WERI-Rb-1 (cell line): ENCODE data around the gene PDLIM1.

Experiments used
- DNase-seq: peaks from one replicate; pipeline ENCODE4 v3.0.0-alpha.2; 2020
- H3K27ac ChIP-seq: fragments of 250-450 bp; sonication (Bioruptor Pico); 2 replicates; pipeline ENCODE4 v1.5.1; 2020; ENCODE audit warnings: mild to moderate bottlenecking, moderate library complexity
- H3K27me3 ChIP-seq: fragments of 250-450 bp; sonication (Bioruptor Pico); 2 replicates; pipeline ENCODE4 v1.5.1; 2021; ENCODE audit warnings: mild to moderate bottlenecking, low read depth, moderate library complexity; ENCODE audit not compliant: insufficient read depth, severe bottlenecking
- H3K36me3 ChIP-seq: fragments of 250-450 bp; sonication (Bioruptor Pico); 2 replicates; pipeline ENCODE4 v1.5.1; 2020; ENCODE audit warnings: mild to moderate bottlenecking, moderate library complexity
- H3K4me3 ChIP-seq: 2 replicates; pipeline ENCODE4 v1.5.1; 2011; ENCODE audit warnings: low read depth, mild to moderate bottlenecking, control low read depth, low read length
- H3K9me3 ChIP-seq: fragments of 250-450 bp; sonication (Bioruptor Pico); 2 replicates; pipeline ENCODE4 v1.5.1; 2021; ENCODE audit warnings: mild to moderate bottlenecking, moderate library complexity; ENCODE audit not compliant: severe bottlenecking
- CTCF ChIP-seq: IDR thresholded peaks from 2 replicates; pipeline ENCODE4 v1.5.1; 2011; ENCODE audit warnings: low read depth, mild to moderate bottlenecking, control low read depth, inconsistent platforms, low read length

The PDLIM1 gene

GRCh38 chr10:95286707-95287106, 4.1 kb downstream of the PDLIM1 start:
- TF ChIP-seq CTCF = no peak
- Histone ChIP-seq H3K9me3 (no peaks in the 10 kb centered on the region), H3K27ac (no peak overlapping the region), H3K36me3 (peaks cover 12% of the 10 kb centered on the region), H3K4me3 (no peak overlapping the region), H3K27me3 (no peaks in the 10 kb centered on the region)
- DNase-seq = no peak

- no peak for DNase-seq
- no peak for TF ChIP-seq CTCF
- Histone ChIP-seq H3K9me3 (no peaks in the 10 kb centered on the region), H3K27me3 (no peaks in the 10 kb centered on the region), H3K27ac (no peak overlapping the region), H3K4me3 (no peak overlapping the region), H3K36me3 (peaks cover 12% of the 10 kb centered on the region)
These were observed 5.2 kb downstream of the PDLIM1 start for GRCh38 chr10:95285556-95285955.

DNA sequence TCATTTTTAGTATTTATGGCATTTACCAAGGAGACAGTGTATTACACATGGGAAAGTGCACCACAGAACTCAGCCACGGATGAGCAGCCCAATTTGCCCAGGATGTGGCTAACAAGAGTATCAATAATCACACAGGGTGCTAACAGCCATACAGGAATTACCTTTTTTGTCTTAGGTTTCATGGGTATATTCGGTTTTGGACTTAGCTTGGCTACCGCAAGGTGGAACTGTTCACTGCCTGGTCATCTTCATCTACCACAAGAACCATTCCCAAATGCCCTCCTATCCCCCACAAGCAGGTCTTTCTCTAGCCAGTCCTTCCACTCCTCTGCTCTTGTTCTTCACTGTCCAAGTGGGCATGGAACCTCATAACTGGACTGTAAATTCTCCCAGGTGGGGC, 6.0 kb downstream of the PDLIM1 start:
- no peak overlapping the region for H3K27ac ChIP-seq
- no peaks in the 10 kb centered on the region for H3K9me3 ChIP-seq
- DNase-seq = no peak
- H3K27me3 ChIP-seq = no peaks in the 10 kb centered on the region
- TF ChIP-seq CTCF = no peak
- no peak overlapping the region for H3K4me3 ChIP-seq
- peaks cover 12% of the 10 kb centered on the region for H3K36me3 ChIP-seq

GRCh38 chr10:95282107-95282506, 8.7 kb downstream of the PDLIM1 start:
- H3K4me3 ChIP-seq = no peak overlapping the region
- no peaks in the 10 kb centered on the region for H3K9me3 ChIP-seq
- no peaks in the 10 kb centered on the region for H3K27me3 ChIP-seq
- TF ChIP-seq CTCF = no peak
- H3K36me3 ChIP-seq = peaks cover 7% of the 10 kb centered on the region; the same call in 1 of the 2 replicates
- H3K27ac ChIP-seq = no peak overlapping the region
- no peak for DNase-seq

GRCh38 chr10:95281206-95281605, 9.6 kb downstream of the PDLIM1 start:
- Histone ChIP-seq H3K27ac (no peak overlapping the region), H3K4me3 (no peak overlapping the region), H3K27me3 (no peaks in the 10 kb centered on the region), H3K9me3 (no peaks in the 10 kb centered on the region), H3K36me3 (peaks cover 7% of the 10 kb centered on the region; the same call in 1 of the 2 replicates)
- TF ChIP-seq CTCF = no peak
- DNase-seq = no peak

DNA sequence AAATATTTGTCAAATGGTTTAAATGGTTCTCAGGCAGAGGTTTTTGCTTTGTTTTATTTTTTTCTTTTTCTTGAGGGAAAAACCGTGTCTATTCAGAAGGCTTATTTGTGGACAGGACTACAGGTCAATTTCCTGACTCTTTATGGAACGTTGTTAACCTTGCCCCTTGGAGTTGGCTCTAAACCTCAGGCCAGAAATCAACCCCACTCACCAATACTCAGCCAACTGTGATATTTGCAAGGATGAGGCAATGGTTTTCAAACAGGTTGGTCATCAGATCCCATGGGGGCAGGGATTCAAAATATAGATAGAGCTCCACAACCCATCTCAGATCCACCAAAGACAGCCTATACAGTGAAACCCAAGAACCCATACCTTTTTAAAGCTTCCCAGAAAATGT, 10.2 kb downstream of the PDLIM1 start:
- no peak for DNase-seq
- Histone ChIP-seq H3K36me3 (peaks cover 7% of the 10 kb centered on the region; the same call in 1 of the 2 replicates), H3K4me3 (no peak overlapping the region), H3K9me3 (no peaks in the 10 kb centered on the region), H3K27ac (no peak overlapping the region), H3K27me3 (no peaks in the 10 kb centered on the region)
- TF ChIP-seq CTCF = no peak
